Ishikawa (cell line): Measurements from ENCODE around the gene CRABP1.

Experiments
- CEBPB ChIP-seq: IDR thresholded peaks from 2 replicates; pipeline ENCODE4 v1.6.1; 2012
- CREB1 ChIP-seq: IDR thresholded peaks from 2 replicates; pipeline ENCODE4 v1.6.1; 2012; ENCODE audit warnings: low read depth
- FOXM1 ChIP-seq: IDR thresholded peaks from 2 replicates; pipeline ENCODE4 v1.6.1; 2012; ENCODE audit warnings: low read depth, borderline replicate concordance
- NFIC ChIP-seq: IDR thresholded peaks from 2 replicates; pipeline ENCODE4 v1.6.1; 2012

DNA sequence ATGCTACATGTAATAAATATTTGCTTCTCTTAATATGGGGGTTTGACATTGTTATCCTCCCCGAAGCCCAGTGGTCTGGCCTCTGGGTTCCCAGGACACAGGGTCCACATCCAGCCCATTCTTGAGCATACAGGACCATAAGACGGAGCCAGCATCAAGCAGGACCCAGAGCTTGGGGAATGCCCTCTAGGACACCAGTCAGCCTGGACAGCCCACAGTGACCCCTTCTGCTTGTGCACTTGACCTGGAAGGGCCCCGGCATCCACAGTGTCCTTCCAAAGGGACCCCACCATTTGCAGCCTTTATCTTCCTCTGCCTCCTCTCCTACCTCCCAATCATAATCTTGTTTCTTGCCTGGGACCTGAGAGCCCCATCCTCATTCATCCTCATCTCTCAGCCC, 51.6 kb downstream of the CRABP1 start:
- TF ChIP-seq CREB1 = no peak
- TF ChIP-seq CEBPB = no peak
- TF ChIP-seq NFIC = no peak
- no peak for TF ChIP-seq FOXM1
